Measurements from ENCODE around the gene SMCO4.

The SMCO4 gene

DNA sequence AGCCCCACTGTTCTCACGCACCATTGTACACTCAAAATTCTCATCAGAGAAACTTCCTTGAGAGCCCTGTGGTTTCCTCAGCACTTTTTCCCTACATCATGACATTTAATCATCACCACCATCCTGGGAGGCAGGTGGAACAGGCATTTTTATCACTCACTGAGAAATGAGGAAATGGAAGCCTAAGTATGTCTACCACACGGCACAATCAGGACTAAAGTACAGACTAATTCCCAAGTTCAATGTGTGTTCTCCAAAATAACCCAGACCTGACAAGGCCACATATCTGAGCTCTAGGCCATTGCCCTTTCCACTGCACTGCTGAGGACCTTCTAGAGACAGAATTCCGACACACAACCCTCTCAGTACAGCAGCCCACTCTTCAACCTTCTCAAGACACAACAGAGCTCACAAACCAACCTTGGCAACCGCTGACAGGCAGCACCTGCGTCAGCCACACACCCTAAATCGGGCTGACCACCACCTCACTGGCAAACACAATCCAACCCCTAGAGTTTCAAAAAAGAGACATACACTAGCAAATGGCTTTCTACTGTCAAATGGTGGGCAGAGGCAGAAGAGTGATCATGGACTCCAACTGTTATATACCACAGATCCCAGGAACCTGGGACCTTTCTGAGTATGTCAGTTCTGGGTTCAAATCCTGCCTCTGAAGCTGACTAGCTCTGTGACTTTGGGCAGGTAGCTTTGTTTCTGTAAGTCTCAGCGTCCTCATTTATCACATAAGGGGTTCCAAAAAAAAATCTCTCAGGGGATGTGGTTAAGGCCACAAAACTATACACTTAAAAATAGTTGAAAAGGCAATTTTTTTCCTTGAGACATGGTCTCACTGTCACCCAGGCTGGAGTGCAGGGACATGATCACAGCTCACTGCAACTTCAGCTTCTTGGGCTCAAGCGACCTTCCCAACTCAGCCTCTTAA lies 16.3 kb downstream of the SMCO4 start:
- DNase-seq: no peak

DNA sequence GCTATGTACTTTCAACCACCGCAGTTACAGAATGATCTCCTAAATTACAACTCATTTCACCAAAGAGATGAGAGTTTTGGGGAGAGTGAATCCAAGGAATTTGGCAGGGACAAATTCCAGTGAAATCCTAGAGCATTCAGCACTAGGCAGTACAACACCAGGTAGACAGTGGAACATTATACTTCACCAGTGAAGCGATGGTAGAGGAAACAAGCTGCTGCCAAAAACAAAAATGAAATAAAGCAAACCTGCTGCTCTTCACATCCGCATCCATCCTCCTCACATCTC lies 16.9 kb downstream of the SMCO4 start:
- DNase-seq: no peak

DNA sequence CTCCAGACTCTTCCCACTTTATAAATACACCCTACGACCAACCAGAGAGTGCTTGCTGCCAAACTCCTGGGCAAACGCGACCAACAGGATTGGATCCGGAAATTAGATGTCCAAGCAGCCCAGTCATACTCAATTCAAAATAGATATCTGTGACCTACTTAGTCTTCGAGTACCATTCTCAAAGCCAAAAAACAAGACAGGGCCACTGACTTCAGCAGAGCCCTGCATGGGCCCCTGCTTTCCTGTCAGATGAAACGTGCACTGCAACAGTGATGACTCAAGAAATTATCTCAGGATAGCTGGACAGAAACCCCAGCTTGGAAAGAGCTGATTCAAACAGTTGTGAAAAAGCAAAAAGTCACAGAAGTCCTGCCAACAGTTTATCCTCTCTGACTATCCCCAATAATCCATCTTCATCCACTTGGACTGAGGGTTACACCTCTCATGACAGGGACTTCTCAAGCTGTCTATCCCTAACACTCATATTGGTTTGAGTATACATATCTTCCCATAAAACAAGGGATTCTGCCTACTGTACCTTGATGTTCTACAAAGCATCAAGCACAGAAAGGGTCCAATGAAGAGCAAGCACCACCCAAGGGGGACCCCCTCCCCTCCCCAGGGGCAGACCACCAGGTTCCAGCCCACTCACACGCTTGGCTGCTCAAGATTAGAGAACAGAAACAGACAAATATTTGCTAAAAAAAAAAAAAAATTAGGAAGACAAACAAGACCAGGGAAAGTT lies 17.4 kb downstream of the SMCO4 start:
- no peak for DNase-seq

DNA sequence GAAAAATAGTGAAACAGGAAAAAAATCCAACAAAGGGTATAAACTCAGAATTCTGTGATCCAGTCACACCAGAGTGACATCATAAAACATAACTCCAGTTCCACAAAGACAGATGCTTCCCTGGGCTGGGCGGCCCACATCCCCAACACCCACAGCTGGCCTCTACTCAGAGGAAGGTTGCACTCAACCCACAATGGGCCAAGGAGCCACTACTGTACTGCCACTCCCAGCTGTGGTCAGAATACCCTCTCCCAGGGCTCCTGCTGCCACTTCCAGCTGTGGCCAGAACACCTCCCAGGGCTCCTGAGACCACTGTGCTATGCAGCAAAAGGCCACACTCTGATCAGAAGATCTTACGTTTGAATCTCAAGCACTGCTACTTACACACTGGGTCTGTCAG lies 18.3 kb downstream of the SMCO4 start:
- no peak for DNase-seq

DNA sequence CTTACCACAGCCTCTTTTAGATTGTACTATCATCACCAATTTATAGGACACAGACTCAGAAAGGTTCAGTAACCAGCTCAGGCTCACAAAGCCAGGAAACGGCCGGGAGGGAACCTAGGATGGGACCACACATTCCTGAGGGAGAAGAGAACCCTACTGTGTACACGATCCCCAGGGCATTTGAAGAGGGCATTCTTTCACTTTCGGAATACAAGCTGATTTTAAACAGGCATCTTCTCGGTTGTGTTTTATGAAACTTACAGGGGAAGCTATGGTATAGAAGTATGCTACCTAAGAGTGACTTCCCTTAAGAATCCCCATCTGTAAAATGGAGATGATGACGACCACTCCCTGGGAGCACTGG lies 19.0 kb downstream of the SMCO4 start:
- no peak for DNase-seq

DNA sequence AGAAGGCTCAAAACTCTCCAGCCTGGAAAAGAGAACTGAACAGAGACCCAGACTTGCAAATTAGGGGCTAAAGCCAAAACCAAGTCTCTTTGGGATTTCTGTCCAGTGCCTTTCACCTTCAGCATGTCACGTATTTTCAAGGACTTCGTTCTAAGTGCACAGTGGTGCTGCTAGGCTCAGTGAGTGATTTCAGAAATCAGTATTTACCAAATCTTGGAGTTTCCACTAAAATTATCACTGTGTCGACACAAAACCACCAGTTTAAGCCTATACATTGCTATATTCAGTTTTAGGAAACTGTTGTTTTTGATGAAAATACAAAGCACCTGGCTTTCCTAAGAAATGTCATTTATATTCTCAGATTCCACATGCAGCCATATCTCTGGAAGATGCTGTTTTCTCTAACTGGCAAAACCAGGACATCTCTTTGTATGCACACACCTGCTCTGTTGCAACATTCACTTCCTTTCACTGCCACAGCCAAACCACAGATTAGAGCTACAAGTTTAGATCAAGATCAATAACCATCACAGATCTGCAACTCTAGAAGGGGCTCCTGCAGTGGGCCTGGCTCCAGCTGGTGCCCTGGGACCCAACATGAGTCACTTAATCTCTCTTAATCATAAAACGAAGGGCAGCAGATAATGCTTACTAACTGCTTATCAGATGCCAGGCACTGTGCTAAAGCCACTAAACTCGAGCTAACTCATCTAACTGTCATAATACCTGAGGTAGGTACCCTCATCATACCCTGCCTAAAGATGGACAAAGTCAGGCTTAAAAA lies 22.3 kb downstream of the SMCO4 start:
- no peak for DNase-seq

DNA sequence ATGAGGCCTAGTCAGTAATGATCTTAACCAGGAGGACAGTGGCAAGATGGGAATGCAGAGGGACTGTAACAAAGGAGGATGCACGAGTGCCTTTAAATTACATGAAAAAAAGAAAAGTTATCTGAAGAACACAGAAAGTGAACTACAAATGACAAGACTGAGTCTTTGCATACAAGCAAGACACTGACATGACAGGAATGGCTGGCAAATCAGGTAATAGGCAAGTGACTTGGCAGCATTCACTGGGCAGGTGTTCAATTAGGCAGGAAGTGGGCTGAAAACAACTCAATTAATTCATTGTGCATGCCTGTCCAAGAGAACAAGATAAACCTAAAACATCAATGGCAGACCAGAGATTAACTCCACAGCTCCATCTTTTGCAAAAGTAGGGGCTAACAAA lies 24.0 kb downstream of the SMCO4 start:
- DNase-seq: no peak

DNA sequence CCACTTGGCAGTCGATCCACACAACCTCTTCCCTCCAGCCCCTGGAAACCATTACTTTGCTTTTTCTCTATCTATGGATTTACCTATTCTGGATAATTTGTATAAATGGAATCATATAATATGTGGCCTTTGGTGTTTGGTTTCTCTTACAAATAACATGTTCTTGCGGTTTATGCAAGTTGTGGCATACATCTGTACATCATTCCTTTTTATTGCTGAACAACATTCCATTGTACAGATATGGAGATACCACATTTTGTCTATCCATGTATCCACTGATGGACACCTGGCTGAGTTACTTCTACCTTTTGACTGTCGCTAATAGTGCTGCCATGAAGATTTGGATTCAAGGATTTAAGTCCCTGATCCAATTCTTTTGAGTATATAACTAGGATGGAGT lies 25.1 kb downstream of the SMCO4 start:
- no peak for DNase-seq

DNA sequence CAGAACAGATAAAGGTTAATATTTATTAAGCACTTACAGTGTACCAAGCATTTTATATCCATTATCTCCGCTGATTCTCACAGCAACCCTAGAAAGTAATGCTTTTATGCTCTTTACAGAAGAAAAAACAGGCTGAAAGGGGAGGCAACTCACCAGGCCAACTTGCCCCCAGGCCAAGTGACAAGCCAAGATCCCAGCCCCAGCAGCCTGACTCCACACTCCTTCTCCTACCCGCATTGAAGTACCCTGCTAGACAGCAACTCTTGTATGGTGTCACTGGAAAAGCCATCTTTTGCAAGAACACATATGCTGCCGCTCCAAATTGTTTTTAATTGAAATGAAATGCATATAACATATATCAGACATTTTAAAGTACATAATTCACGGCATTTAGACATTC lies 25.6 kb downstream of the SMCO4 start:
- DNase-seq: no peak

DNA sequence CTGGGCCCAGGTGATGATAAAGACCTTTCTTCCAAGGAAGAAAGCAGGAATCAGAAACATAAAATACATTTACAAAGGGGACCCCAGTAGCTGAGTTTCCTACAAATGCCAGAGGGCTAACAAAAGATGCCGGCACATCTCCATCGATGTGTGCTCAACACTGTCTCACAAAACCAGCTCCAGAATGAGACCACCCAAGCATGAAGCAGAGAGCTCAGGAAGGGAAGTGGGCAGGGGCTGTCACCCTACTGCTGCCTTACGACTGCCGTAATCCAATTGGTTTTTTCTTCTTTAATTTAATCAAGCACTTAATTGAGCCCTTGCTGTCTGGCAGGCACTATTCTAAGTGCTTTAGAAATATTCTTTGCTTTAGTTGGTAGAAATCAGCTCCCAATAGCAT lies 26.1 kb downstream of the SMCO4 start:
- no peak for DNase-seq

DNA sequence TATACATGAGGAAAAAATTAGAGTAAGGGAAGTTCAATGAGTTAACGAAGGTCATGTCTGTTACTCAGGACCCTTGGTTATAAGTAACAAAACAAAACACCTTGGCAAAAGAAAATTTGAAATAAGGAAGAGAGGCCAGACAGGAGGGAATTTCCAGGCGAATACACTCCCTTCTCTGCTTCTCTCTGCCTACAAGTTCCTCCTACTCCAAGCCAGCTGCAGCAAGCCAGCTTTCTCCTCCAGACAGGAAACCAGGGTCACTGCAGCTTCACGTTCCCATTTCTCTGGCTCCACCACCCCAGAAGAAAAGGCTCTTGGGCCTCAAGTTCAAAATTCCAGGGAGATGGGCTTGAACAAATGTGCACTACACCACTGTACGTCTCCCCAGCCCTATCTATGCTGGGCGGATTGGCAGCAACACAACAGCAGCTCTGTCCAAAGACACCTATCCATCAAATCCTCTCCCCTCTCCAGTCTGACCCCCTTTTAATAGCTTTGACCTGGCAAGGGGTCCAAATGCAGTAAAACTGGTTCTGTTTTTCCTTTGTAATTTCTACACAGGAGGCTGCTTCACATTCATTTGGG lies 27.7 kb downstream of the SMCO4 start:
- DNase-seq: no peak

DNA sequence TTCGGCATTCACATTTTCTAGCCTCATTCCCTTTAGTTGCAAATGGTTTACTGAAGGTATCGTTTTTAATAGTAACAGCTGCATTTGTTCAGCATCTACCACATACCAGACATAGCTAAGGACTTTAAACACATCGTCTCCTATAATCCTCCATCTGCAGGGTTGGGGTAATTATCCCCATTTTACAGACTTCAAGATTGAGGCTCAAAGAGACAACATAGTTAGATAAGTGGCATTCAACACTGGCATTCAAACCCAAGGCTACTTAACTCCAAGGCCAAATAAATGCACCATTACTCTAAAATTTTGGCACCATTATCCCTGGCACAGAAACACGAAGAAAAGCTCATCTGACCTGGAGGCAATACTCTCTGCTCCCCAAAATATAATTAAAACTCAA lies 28.5 kb downstream of the SMCO4 start:
- DNase-seq: no peak

DNA sequence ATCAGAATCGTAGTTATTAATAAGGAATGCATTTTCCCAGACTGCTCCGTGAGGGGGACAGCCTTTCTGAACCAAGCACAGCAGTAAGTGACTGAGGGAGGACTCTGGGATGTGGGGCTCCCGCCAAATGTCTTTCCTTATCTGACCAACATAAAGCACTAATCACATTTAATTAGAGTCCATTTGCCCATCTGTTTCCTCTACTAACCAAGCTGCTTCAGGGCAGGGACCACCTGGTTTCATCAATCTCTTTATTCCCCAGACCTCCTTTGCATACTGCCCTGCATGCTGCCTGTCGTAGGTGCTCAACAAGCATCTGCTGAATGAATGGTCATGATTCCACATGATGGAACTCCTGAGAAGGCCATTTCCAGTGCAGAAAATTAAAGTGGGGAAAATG lies 29.4 kb downstream of the SMCO4 start:
- DNase-seq: no peak

DNA sequence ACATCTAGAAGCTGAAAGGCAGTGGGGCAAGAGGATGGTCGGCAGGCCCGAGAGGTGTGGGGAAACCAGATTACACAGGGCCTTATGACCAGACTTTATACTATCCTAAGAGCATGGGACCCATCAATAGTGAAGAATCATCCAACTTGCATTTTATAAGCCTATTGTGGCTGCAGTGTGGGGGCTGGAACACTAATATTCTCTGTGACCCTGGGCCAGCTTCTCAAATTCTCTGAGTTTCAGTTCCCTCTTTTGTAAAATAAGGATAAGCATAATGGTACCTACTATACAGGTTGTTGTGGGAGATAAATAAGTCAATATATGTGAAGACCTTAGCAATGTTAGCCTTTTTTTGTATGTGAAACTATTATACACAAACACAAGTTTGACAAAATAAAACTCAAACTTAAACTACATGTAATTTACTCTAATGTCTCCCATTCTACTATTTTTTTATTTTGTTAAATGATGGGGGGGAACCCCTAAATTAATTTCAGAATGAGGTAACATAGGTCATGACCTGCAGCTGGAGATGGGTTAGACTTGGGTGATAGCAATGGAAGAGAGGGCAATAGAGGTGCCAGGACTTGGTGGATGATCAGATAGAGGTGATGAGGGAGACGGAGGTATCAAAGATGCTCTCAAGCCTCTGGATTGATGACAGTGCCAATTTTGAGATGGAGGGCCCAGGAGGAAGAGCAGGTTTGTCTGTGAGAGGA lies 30.1 kb downstream of the SMCO4 start:
- DNase-seq: no peak

DNA sequence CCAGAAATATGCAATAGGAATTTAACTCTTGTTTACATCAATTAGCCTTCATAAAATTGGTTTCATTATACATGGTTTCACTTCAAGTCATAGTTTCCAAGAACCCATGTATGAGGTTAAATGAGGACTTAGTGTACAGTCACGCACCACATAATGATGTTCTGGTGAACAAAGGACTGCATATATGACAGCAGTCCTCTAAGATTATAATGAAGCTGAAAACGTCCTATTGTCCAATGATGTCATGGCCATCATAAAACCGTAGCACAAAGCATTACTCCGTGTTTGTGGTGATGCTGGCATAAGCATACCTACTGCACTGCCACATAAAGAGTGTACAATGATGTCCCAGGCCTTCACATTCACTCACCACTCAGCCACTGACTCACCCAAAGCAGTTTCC lies 31.1 kb downstream of the SMCO4 start:
- DNase-seq: no peak

DNA sequence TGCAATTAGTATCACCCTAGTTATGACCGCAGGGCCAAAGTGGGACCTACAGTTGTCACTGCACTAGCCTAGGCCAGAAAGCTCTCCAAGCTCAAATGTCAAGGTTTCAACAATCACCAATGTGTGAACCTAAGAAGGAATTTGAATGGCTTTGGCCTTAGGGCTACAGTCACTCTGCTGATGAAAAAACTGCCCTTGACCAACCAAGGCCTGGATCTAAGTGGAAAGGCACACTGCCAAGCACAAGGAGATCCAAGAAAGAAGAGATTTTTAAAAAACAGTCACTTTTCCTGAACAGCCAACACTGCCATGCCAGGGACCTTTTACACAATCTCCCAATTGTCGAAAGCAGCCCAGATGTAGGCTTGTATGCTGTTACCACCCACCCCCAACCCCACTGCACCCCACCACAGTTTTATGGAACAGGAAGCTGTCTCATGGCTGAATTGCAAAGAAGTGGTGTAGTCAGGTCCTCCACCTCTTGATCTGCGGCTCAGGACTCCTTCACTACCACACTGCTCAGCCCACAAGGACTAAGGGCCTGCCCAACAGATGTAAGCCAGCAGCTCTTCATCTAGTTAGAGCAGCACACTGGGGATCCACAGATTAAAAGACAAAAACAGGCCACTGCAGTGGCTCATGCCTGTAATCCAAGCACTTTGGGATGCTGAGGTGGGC lies 32.9 kb downstream of the SMCO4 start:
- DNase-seq: no peak

DNA sequence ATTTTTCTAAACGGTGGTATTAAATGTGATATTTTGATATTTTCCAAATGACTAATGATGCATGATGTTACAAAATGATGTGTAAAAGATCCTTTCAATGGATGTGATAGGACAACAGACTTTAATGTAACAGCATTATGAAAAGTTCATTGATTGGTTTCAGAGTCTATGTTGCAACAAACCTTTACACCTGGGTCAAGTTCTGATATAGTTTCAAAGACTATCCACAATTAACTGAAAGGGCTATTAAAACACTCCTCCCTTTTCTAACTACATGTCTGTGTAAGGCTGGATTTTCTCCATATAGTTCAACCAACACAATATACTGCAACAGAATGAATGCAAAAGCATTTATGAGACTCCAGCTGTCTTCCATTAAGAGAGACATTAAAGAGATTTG lies 35.7 kb downstream of the SMCO4 start:
- DNase-seq: no peak

DNA sequence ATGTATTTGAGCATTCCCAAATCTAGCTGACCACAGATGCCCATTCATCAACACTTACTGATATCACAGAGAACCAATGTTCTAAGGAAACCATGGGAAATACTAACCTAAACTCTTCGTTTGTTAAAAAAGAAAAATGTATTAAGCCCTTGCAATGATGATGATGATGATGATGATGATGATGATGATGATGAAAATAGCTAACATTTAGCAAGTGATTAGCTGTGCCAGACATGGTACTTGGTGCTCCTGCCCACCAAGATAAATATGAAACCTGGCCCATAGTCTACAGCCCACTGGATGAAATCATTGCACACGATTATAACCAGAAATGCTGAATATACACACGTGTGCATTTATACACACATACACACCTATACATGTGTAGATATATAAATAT lies 37.5 kb downstream of the SMCO4 start:
- no peak for DNase-seq

DNA sequence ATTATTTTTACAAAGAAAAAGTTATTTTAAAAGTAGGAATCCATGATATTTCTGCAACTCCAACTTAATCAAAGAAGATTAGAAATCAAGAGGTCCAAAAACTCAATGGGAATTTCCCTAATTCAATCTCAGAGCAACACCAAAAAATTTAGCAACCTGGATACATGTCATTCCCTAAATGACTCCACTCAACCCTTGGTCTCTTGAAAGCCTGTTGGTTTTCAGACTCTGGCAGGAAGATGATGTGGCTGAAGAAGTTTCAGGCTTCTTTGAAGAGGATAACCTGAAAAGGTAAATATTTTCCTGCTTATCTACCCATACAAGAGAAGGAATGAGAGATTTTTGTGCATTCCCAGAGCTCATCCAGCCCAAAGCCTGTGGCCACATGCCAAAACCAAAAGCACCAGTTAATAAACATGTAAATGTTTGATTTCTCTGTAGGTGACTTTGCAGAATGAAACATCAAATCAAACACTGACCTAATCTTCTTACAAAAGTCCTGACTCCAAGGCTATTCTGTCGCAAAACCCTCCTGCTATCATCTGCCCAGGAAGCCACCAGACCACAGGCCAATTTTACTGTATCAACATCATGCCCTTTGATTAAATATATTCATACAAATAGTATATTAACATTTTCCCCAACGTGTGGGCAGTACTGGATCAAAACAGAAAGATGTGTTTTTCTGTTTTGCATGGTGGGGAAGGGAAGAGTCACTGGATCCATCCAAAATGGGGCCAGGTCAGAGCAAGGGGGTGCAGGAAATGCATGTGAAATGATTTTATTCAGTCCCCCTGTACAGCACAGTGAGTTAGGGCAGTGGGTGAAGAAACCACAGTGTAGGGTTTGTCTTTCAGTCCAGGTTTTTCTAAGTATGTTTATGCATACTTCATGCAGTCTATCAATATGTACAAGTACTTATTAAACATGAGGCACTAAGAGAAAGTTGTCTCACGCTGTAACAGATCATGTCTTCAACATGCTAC lies 38.8 kb downstream of the SMCO4 start:
- DNase-seq: no peak

DNA sequence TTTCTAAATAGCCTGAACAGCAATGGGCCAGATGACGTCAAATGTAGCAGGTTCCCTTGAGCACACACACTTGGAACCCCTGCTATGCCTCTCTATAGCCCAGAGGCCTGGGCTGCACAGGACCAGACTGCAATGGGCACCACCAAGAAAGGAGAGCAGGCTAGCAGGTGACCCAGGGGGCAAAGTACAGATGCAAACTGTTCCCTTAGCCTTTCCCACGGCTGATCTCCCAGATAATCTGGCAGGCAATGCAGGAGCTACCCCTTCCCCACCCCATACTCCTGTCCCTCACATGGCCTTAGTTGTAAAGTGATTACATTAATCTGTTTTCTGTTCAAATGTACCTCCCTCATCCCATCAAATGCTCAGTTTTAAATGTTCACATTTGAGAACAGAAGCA lies 41.3 kb downstream of the SMCO4 start:
- DNase-seq: no peak

DNA sequence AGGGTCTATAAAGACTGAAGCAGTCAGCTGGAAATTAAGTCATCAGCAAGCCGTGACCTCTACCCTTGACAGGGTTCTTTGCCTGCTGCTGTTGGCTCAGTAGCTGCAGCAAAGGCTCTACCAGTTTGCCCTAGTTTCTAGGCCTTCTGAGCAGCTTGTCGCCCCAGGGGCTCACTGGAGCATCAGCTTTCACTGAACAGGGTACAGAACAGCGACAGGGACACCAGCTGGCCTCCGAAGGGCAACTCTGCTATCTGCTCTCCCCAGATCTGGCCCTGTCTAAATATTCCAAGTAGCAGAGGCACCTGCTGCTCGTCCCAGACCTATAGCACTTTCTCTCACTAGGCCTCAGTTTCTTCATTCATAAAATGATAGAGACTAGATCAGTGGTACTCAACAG lies 42.4 kb downstream of the SMCO4 start:
- DNase-seq: no peak
